HepG2 (cell line): ENCODE measurements around the gene FBXO9. TPM values are rescaled to one million over a fixed set of nuclear protein-coding genes. Genes with fewer than 3 reads are reported as not detected.

ENCODE experiments used
- ATAC-seq: fragments of 200-7000 bp; cut with Tn5 transposase; 3 replicates; pipeline ENCODE4 v1.9.1; 2020; ENCODE audit warnings: mild to moderate bottlenecking, moderate library complexity
- BruUV-seq: library from RNA; stranded (reverse); fragments of 400-500 nt; replicated peaks from 2 replicates; lab custom pipeline; 2021; lab: Mats Ljungman, UMichigan
- CTCF ChIA-PET: fragments of 300-600 bp; formaldehyde crosslinking; extraction: SDS; loops from one replicate; lab custom pipeline; 2021; ENCODE audit warnings: low total read pairs, inconsistent platforms, low intra/inter-chr PET ratio; lab: Yijun Ruan, JAX
- POLR2A ChIA-PET: fragments of 350-600 bp; sonication (Branson Sonifier 250); formaldehyde crosslinking; loops from one replicate; lab custom pipeline; 2020; ENCODE audit warnings: antibody characterized with exemption, inconsistent platforms; lab: Yijun Ruan, JAX
- DNase-seq: peaks from one replicate; pipeline ENCODE4 v3.0.0-alpha.2; 2015; ENCODE audit warnings: low spot score
- FAIRE-seq: peaks from 3 replicates; lab custom pipeline; 2011; peaks lifted over from hg19 to GRCh38; lab: Jason Lieb, UNC
- H2AFZ ChIP-seq: one replicate; pipeline ENCODE4 v1.6.1; 2011; ENCODE audit warnings: low read length, inconsistent platforms
- H3K27ac ChIP-seq: fragments of 300-600 bp; 3 replicates; pipeline ENCODE4 v1.8.0; 2011; ENCODE audit warnings: mixed run types, mild to moderate bottlenecking, mixed read lengths, low read length, inconsistent platforms; ENCODE audit not compliant: insufficient read depth; ENCODE audit errors: extremely low read length
- H3K27me3 ChIP-seq, 2 experiments: fragments of 200-600 bp in 1 of 2; 2 replicates in 1 of 2; 3 replicates in 1 of 2; pipeline versions ENCODE4 v1.6.0 to v1.8.0; 2011; ENCODE audit warnings: low read length in 2 of 2, mild to moderate bottlenecking in 2 of 2, moderate library complexity in 2 of 2, inconsistent platforms in 1 of 2; ENCODE audit not compliant: insufficient read depth in 2 of 2, control insufficient read depth in 1 of 2
- H3K36me3 ChIP-seq, 2 experiments: fragments of 200-600 bp in 1 of 2; replicated peaks in 1 of 2; 2 replicates in 1 of 2; 3 replicates in 1 of 2; pipeline versions ENCODE4 v1.5.1 to v1.8.0; 2011; ENCODE audit warnings: low read length in 2 of 2, inconsistent platforms in 1 of 2; ENCODE audit not compliant: insufficient read depth in 2 of 2, control insufficient read depth in 1 of 2
- H3K4me1 ChIP-seq: 2 replicates; pipeline ENCODE4 v1.5.1; 2012; ENCODE audit warnings: low read length, inconsistent platforms; ENCODE audit not compliant: insufficient read depth
- H3K4me2 ChIP-seq: 2 replicates; pipeline ENCODE4 v1.6.0; 2011; ENCODE audit warnings: low read depth, low read length, inconsistent platforms
- H3K4me3 ChIP-seq, 3 experiments: fragments of 200-600 bp in 1 of 3; sonication (generic), shearing (Covaris generic) in 1 of 3; replicated peaks in 1 of 3; 2 replicates each; pipeline ENCODE4 v1.5.1; 2011 to 2016; ENCODE audit warnings: low read length in 3 of 3, inconsistent platforms in 2 of 3, low read depth in 2 of 3, mild to moderate bottlenecking in 2 of 3, control low read depth in 1 of 3, mixed read lengths in 1 of 3; ENCODE audit not compliant: insufficient read depth in 1 of 3
- H3K79me2 ChIP-seq: one replicate; pipeline ENCODE4 v1.6.1; 2011; ENCODE audit warnings: low read length, inconsistent platforms; ENCODE audit not compliant: insufficient read depth
- H3K9ac ChIP-seq: 2 replicates; pipeline ENCODE4 v1.6.0; 2011; ENCODE audit warnings: mild to moderate bottlenecking, low read depth, low read length, inconsistent platforms; ENCODE audit not compliant: insufficient read depth
- H3K9me3 ChIP-seq: 2 replicates; pipeline ENCODE4 v1.5.1; 2012; ENCODE audit warnings: mild to moderate bottlenecking, low read length
- H4K20me1 ChIP-seq: 2 replicates; pipeline ENCODE4 v1.6.0; 2011; ENCODE audit warnings: inconsistent platforms, mild to moderate bottlenecking, low read length, moderate library complexity; ENCODE audit not compliant: insufficient read depth
- ARHGAP35 ChIP-seq: sonication (generic); formaldehyde crosslinking; IDR thresholded peaks from 2 replicates; pipeline ENCODE4 v1.9.0; 2022; ENCODE audit warnings: mild to moderate bottlenecking, inconsistent platforms, moderate library complexity, missing genetic modification reagents, borderline replicate concordance
- DPF2 ChIP-seq: sonication (generic); formaldehyde crosslinking; IDR thresholded peaks from 2 replicates; pipeline ENCODE4 v1.4.0; 2020; ENCODE audit warnings: mild to moderate bottlenecking, low read depth, missing genetic modification reagents, borderline replicate concordance
- MBD4 ChIP-seq: IDR thresholded peaks from 2 replicates; pipeline ENCODE4 v1.6.1; 2012; ENCODE audit warnings: low read length, inconsistent platforms, borderline replicate concordance
- NAIF1 ChIP-seq: sonication (generic); formaldehyde crosslinking; IDR thresholded peaks from 2 replicates; pipeline ENCODE4 v1.5.0; 2020; ENCODE audit warnings: mild to moderate bottlenecking, missing genetic modification reagents, borderline replicate concordance
- RFX1 ChIP-seq: fragments of 450-650 bp; IDR thresholded peaks from 2 replicates; pipeline ENCODE4 v1.6.1; 2017
- ZFP41 ChIP-seq: sonication (generic); formaldehyde crosslinking; IDR thresholded peaks from 2 replicates; pipeline ENCODE4 v1.4.0; 2020; ENCODE audit warnings: mild to moderate bottlenecking, missing genetic modification reagents, borderline replicate concordance
- ZNF136 ChIP-seq: sonication (generic); formaldehyde crosslinking; IDR thresholded peaks from 2 replicates; pipeline ENCODE4 v1.8.1; 2022; ENCODE audit warnings: low read depth, mild to moderate bottlenecking, moderate library complexity, missing genetic modification reagents
- ZNF788 ChIP-seq: sonication (generic); formaldehyde crosslinking; IDR thresholded peaks from 2 replicates; pipeline ENCODE4 v1.5.0; 2020; ENCODE audit warnings: mild to moderate bottlenecking, missing genetic modification reagents, borderline replicate concordance
- ZSCAN22 ChIP-seq: sonication (generic); formaldehyde crosslinking; IDR thresholded peaks from 2 replicates; pipeline ENCODE4 v1.4.0; 2020; ENCODE audit warnings: mild to moderate bottlenecking, missing genetic modification reagents
- WGBS: methylation state at CpG from one replicate; pipeline ENCODE4 v1.1.6; 2017; ENCODE audit warnings: low lambda C conversion rate; 5-methylcytosine and 5-hydroxymethylcytosine counted together
- in situ Hi-C: cut with HindIII; loops from 2 replicates; pipeline ENCODE4 v1.10.0; 2017; ENCODE audit warnings: low pct_unique_long_range_greater_than_20kb; ENCODE audit not compliant: extremely low pct_ligation_motif_present
- intact Hi-C: fragments of 100-400 bp; cut with micrococcal nuclease; formaldehyde crosslinking; loops from one replicate; pipeline ENCODE4 v1.10.0; 2022; ENCODE audit not compliant: unreplicated experiment
- polyA plus RNA-seq, 8 experiments: library from polyadenylated mRNA; depleted of rRNA in 3 of 8; stranded (reverse) in 7 of 8; unstranded in 1 of 8; fragments of >200 nt; fragmentation: Illumina TruSeq in 4 of 8; extraction: Trizol in 4 of 8; gene quantifications; 2 replicates each; pipeline versions ENCODE4 v1.2.1 to v1.2.3, GENCODE V29; 2011 to 2016; ENCODE audit warnings: low read depth in 4 of 8, missing spikeins in 1 of 8, mixed read lengths in 1 of 8; ENCODE audit not compliant: insufficient read depth in 1 of 8
- total RNA-seq, 5 experiments: library from RNA; depleted of rRNA; stranded (reverse); fragments of >200 nt; fragmentation: Illumina TruSeq; extraction: Trizol; gene quantifications; 2 replicates each; pipeline ENCODE4 v1.2.3, GENCODE V29; 2016; ENCODE audit warnings: low read depth in 1 of 5
- TF ChIP-seq, protein P1 (sequence below): sonication (generic); formaldehyde crosslinking; IDR thresholded peaks from 2 replicates; pipeline ENCODE4 v1.5.0; 2020; ENCODE audit warnings: mild to moderate bottlenecking, missing genetic modification reagents
- TF ChIP-seq, protein P2 (sequence below): sonication (generic); formaldehyde crosslinking; IDR thresholded peaks from 2 replicates; pipeline ENCODE4 v1.9.0; 2022; ENCODE audit warnings: missing genetic modification reagents, mild to moderate bottlenecking, borderline replicate concordance
- TF ChIP-seq, protein P3 (sequence below): sonication (generic); formaldehyde crosslinking; IDR thresholded peaks from 2 replicates; pipeline ENCODE4 v1.4.0; 2020; ENCODE audit warnings: missing genetic modification reagents, borderline replicate concordance

Gene FBXO9
- total and polyA plus RNA-seq, 2 of the 13 experiments (the other 11 are each of a cell fraction or from before 2014, with no cell fraction given) = 64.3 to 98.4 TPM

DNA sequence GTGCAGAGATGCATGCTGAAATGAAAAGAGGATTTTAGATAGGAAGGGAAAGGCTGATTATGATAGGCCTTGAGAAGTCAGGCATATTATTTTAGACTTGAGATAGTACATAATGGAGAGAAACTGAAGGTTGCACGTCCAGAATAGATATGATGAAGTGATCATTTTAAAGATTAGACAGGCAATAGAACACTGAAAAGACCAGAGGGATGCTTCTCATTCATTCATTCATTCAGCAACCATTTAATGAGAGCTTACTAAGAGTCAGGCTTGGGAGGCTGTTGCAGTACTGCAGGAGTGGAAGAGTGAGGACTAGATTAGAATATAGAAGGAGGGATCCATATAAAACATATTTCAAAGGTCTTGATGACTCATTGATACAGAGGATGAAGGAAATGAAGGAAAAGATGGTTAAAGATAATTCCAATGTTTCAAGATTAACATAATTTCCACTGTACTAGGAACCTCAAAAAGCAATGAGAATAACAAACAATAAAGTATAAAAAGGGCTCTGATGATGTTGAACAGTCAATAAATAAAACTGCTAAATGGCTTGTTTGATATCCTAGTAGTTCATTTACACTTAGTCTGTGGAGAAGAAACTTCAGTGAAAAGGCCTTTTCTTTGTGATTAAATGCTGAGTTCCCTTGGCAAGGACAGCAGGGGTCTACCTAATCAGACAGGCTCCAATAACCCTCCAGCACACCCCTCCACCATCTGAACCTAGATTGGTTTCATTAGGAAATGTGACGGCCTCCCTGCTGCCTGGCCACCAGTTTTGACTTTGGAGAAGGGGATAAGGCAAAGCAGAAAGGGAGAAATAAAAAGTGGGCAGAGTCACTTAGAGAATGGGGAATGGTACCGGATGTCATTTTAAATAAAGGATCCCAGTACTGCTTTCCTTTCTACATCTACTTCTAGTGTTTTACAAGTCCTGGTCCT, 5.3 kb upstream of the FBXO9 start:
- WGBS = 56% methylated on average over 3 of the region's 3 CpGs
- no peak for FAIRE-seq
- Histone ChIP-seq H3K36me3 (no peaks in the 10 kb centered on the region; a peak in 1 of 5 replicates), H4K20me1 (no peaks in the 10 kb centered on the region), H3K9me3 (no peaks in the 10 kb centered on the region), H3K9ac (peak overlapping the region; percentile 88), H3K4me3 (peak overlapping the region; percentile 78 to 90 (median 81)), H2AFZ (no peak overlapping the region), H3K4me2 (peak overlapping the region; percentile 82), H3K27ac (no peak overlapping the region), H3K79me2 (peaks cover 58% of the 10 kb centered on the region), H3K4me1 (peaks cover 72% of the 10 kb centered on the region), H3K27me3 (no peaks in the 10 kb centered on the region)
- in situ Hi-C loops (no loop called here), intact Hi-C loops (no loop called here)
- no peak for ATAC-seq
- POLR2A ChIA-PET = interaction anchor here (0.9 kb wide), 1 partner anchor 389 kb away, joined by 3 read pairs; the partner anchor contains the start of gene TMEM14A
- TSS peak; percentile 50 for BruUV-seq
- CTCF ChIA-PET = no interaction called here
- no peak for DNase-seq
- TF ChIP-seq ZSCAN22 (CRISPR knock-in tag) (peak; percentile 79; the same call in 1 of the 2 replicates), MBD4 (0 out of 2 replicates have a peak, but pooled peaks have one; percentile 3), DPF2 (CRISPR knock-in tag) (no peak), ZNF136 (CRISPR knock-in tag) (no peak), ARHGAP35 (no peak), NAIF1 (CRISPR knock-in tag) (no peak), RFX1 (no peak), ZNF788 (CRISPR knock-in tag) (no peak), ZFP41 (no peak)
- TF ChIP-seq, protein P1, sequence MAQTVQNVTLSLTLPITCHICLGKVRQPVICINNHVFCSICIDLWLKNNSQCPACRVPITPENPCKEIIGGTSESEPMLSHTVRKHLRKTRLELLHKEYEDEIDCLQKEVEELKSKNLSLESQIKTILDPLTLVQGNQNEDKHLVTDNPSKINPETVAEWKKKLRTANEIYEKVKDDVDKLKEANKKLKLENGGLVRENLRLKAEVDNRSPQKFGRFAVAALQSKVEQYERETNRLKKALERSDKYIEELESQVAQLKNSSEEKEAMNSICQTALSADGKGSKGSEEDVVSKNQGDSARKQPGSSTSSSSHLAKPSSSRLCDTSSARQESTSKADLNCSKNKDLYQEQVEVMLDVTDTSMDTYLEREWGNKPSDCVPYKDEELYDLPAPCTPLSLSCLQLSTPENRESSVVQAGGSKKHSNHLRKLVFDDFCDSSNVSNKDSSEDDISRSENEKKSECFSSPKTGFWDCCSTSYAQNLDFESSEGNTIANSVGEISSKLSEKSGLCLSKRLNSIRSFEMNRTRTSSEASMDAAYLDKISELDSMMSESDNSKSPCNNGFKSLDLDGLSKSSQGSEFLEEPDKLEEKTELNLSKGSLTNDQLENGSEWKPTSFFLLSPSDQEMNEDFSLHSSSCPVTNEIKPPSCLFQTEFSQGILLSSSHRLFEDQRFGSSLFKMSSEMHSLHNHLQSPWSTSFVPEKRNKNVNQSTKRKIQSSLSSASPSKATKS (CRISPR knock-in tag) = peak; percentile 29; the same call in 1 of the 2 replicates
- TF ChIP-seq, protein P2, sequence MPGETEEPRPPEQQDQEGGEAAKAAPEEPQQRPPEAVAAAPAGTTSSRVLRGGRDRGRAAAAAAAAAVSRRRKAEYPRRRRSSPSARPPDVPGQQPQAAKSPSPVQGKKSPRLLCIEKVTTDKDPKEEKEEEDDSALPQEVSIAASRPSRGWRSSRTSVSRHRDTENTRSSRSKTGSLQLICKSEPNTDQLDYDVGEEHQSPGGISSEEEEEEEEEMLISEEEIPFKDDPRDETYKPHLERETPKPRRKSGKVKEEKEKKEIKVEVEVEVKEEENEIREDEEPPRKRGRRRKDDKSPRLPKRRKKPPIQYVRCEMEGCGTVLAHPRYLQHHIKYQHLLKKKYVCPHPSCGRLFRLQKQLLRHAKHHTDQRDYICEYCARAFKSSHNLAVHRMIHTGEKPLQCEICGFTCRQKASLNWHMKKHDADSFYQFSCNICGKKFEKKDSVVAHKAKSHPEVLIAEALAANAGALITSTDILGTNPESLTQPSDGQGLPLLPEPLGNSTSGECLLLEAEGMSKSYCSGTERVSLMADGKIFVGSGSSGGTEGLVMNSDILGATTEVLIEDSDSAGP (CRISPR knock-in tag) = no peak
- TF ChIP-seq, protein P3, sequence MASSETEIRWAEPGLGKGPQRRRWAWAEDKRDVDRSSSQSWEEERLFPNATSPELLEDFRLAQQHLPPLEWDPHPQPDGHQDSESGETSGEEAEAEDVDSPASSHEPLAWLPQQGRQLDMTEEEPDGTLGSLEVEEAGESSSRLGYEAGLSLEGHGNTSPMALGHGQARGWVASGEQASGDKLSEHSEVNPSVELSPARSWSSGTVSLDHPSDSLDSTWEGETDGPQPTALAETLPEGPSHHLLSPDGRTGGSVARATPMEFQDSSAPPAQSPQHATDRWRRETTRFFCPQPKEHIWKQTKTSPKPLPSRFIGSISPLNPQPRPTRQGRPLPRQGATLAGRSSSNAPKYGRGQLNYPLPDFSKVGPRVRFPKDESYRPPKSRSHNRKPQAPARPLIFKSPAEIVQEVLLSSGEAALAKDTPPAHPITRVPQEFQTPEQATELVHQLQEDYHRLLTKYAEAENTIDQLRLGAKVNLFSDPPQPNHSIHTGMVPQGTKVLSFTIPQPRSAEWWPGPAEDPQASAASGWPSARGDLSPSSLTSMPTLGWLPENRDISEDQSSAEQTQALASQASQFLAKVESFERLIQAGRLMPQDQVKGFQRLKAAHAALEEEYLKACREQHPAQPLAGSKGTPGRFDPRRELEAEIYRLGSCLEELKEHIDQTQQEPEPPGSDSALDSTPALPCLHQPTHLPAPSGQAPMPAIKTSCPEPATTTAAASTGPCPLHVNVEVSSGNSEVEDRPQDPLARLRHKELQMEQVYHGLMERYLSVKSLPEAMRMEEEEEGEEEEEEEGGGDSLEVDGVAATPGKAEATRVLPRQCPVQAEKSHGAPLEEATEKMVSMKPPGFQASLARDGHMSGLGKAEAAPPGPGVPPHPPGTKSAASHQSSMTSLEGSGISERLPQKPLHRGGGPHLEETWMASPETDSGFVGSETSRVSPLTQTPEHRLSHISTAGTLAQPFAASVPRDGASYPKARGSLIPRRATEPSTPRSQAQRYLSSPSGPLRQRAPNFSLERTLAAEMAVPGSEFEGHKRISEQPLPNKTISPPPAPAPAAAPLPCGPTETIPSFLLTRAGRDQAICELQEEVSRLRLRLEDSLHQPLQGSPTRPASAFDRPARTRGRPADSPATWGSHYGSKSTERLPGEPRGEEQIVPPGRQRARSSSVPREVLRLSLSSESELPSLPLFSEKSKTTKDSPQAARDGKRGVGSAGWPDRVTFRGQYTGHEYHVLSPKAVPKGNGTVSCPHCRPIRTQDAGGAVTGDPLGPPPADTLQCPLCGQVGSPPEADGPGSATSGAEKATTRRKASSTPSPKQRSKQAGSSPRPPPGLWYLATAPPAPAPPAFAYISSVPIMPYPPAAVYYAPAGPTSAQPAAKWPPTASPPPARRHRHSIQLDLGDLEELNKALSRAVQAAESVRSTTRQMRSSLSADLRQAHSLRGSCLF = no peak
